Thyroid gland (tissue), 4 donors: ENCODE measurements around the gene RIF1. TPM values are rescaled to one million over a fixed set of nuclear protein-coding genes. Genes with fewer than 3 reads are reported as not detected.

Source experiments
- DNase-seq, 2 donors: peaks; one replicate each; pipeline ENCODE4 v3.0.0-alpha.2; 2019
- H3K27ac ChIP-seq, 3 donors: fragments of 200-600 bp; sonication (generic); 1 replicate in 2 of 3; 2 replicates in 1 of 3; pipeline ENCODE4 v1.5.1; 2016 to 2019; ENCODE audit warnings: mild to moderate bottlenecking in 1 of 3, moderate library complexity in 1 of 3
- H3K27me3 ChIP-seq: fragments of 200-600 bp; sonication (generic); one replicate; pipeline ENCODE4 v1.5.1; 2019
- H3K36me3 ChIP-seq, 2 donors: fragments of 200-600 bp; sonication (generic); one replicate each; pipeline ENCODE4 v1.5.1; 2016 to 2019
- H3K4me1 ChIP-seq, 2 donors: fragments of 200-600 bp; sonication (generic); one replicate each; pipeline ENCODE4 v1.5.1; 2017 to 2019
- H3K4me3 ChIP-seq, 3 donors: fragments of 200-600 bp; sonication (generic); replicated peaks in 1 of 3; 1 replicate in 2 of 3; 2 replicates in 1 of 3; pipeline ENCODE4 v1.5.1; 2016; ENCODE audit warnings: mild to moderate bottlenecking in 1 of 3
- H3K9me3 ChIP-seq: fragments of 200-600 bp; sonication (generic); one replicate; pipeline ENCODE4 v1.5.1; 2017
- CTCF ChIP-seq, 6 experiments: fragments of 200-600 bp in 3 of 6; fragments of 450-650 bp in 3 of 6; sonication (generic) in 3 of 6; IDR thresholded peaks; one replicate each; pipeline ENCODE4 v1.5.1; 2016 to 2019; ENCODE audit warnings: antibody characterized with exemption in 6 of 6, mild to moderate bottlenecking in 2 of 6, inconsistent platforms in 1 of 6, moderate library complexity in 1 of 6
- POLR2A ChIP-seq, 2 donors: fragments of 450-650 bp; IDR thresholded peaks; one replicate each; pipeline ENCODE4 v1.6.1; 2017; ENCODE audit warnings: antibody characterized with exemption in 2 of 2, mild to moderate bottlenecking in 2 of 2, moderate library complexity in 1 of 2
- WGBS, 2 donors: methylation state at CpG; one replicate each; pipeline ENCODE4 v1.1.5; 2017; 5-methylcytosine and 5-hydroxymethylcytosine counted together
- intact Hi-C: fragments of 100-400 bp; cut with DNase I; formaldehyde crosslinking; loops from one replicate; pipeline ENCODE4 v1.15.1; 2023
- total RNA-seq, 4 donors: library from RNA; depleted of rRNA; stranded (reverse); fragments of >200 nt; gene quantifications; one replicate each; pipeline ENCODE4 v1.2.3, GENCODE V29; 2016

Gene RIF1
- total RNA-seq, 4 donors from 2014 or later, result 37.1 to 54.8 (median 45.3) TPM

DNA sequence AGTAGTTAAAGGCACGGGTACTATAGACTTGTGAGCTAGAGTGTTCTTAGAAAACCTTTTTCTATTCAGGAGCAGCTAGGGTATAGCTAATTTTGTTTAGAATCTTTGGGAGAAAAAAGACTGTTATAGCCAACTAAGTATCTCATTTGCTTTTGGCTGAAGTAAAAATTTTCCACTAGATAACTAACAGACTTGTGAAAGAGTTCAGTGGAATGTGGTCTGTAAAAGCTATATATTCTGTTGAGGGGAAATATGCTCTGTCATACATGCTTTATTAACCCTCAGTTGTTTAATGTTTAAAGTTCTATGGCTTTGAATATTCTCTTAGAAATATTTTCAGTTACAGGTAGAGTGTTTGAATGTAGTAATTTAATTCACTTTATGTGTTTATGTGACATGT lies 49.7 kb downstream of the RIF1 start:
- no peak overlapping the region for H3K27ac ChIP-seq
- no peaks in the 10 kb centered on the region for H3K9me3 ChIP-seq
- TF ChIP-seq POLR2A (IDR thresholded peaks at IDR 0.05), result no peak
- no peak for TF ChIP-seq CTCF (IDR thresholded peaks at IDR 0.05)
- no peaks in the 10 kb centered on the region for H3K4me1 ChIP-seq
- no peaks in the 10 kb centered on the region for H3K27me3 ChIP-seq
- DNase-seq, result no peak
- intact Hi-C loops, result no loop called here
- peaks cover 18 to 26% of the 10 kb centered on the region in 2 donors for H3K36me3 ChIP-seq
- WGBS, 2 donors, result 80 to 82% methylated on average over 1 of the region's 1 CpG
- H3K4me3 ChIP-seq, result no peak overlapping the region

GRCh38 chr2:151465771-151466170 lies 56.1 kb downstream of the RIF1 start:
- intact Hi-C loops, result no loop called here
- 96 to 97% methylated on average over 3 of the region's 3 CpGs for WGBS, 2 donors

DNA sequence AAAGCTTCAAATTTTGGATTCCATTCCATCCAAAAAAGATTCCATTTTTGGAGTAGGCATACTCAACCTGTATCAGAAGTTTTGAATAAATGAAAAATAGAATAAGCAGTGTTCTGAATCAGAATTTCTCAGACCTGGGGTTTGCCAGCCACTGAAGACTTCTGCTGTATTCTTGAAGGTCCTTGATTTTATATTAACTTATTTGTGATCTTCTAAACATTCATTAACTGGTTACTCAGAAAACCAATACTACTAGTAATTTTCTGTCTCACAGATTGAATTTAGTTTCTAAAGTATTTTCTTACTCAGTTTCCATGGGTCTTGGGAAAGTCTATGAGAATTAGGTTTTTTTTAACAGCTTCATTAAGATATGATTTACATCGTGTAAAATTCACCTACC lies 60.9 kb downstream of the RIF1 start:
- H3K27me3 ChIP-seq, result no peaks in the 10 kb centered on the region
- no peak overlapping the region for H3K4me3 ChIP-seq
- H3K9me3 ChIP-seq, result no peaks in the 10 kb centered on the region
- H3K27ac ChIP-seq, result no peak overlapping the region
- intact Hi-C loops, result no loop called here
- WGBS, 2 donors, result 96 to 100% methylated on average over 1 of the region's 1 CpG
- DNase-seq, result no peak
- TF ChIP-seq POLR2A (IDR thresholded peaks at IDR 0.05) (no peak), CTCF (IDR thresholded peaks at IDR 0.05) (no peak)
- no peaks in the 10 kb centered on the region for H3K4me1 ChIP-seq
- H3K36me3 ChIP-seq, result peaks cover 23 to 34% of the 10 kb centered on the region in 2 donors

More at GRCh38 chr2:151465771-151466170, 56.1 kb downstream of the RIF1 start:
- H3K4me3 ChIP-seq, result no peak overlapping the region
- TF ChIP-seq CTCF (IDR thresholded peaks at IDR 0.05) (no peak), POLR2A (IDR thresholded peaks at IDR 0.05) (no peak)
- no peaks in the 10 kb centered on the region for H3K9me3 ChIP-seq
- no peak overlapping the region for H3K27ac ChIP-seq
- no peaks in the 10 kb centered on the region for H3K4me1 ChIP-seq
- no peaks in the 10 kb centered on the region for H3K27me3 ChIP-seq
- peaks cover 37 to 43% of the 10 kb centered on the region in 2 donors for H3K36me3 ChIP-seq
- DNase-seq, result no peak

DNA sequence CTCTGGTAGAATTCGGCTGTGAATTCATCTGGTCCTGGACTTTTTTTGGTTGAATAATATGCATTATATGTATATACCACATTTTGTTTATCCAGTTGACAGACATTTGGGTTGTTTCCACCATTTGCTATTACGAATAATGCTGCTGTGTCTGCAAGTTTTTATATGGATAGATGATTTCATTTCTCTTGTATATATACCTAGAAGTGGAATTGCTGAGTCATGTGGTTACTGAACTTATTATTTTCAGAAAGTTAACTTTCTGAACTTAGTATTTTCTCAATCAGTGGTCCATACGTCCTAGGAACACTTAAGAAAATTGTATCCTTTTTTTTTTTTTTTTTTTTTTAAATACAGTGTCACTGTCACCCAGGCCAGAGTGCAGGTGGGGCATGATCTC lies 63.3 kb downstream of the RIF1 start:
- no peak for DNase-seq
- Histone ChIP-seq H3K9me3 (no peaks in the 10 kb centered on the region), H3K27me3 (no peaks in the 10 kb centered on the region), H3K4me1 (no peaks in the 10 kb centered on the region), H3K36me3 (peaks cover 23 to 34% of the 10 kb centered on the region in 2 donors), H3K4me3 (no peak overlapping the region), H3K27ac (no peak overlapping the region)
- intact Hi-C loops, result no loop called here
- 91% methylated on average over 3 of the region's 3 CpGs for WGBS, 2 donors
- no peak for TF ChIP-seq CTCF (IDR thresholded peaks at IDR 0.05)
- TF ChIP-seq POLR2A (IDR thresholded peaks at IDR 0.05), result no peak

DNA sequence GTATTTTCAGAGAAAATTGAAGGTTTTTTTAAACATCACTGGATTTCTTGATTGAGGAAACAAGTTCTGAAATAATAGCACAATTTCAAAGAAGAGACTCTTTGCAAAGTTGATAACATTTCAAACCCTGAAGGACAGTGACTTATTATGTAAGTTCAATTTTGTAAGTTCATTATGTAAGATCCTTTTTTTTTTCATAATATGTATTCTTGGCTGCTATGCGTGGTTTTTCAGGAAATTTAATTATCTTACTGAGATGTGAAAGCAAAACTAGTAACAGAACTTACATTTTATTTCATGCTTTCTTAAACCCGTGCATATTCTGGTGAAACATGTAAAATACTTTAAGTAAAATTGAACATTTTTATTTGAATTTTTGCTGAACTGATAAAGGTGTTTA lies 65.4 kb downstream of the RIF1 start:
- no peak for DNase-seq
- no peaks in the 10 kb centered on the region for H3K4me1 ChIP-seq
- H3K9me3 ChIP-seq, result no peaks in the 10 kb centered on the region
- 73 to 81% methylated on average over 2 of the region's 2 CpGs for WGBS, 2 donors
- H3K4me3 ChIP-seq, result no peak overlapping the region
- H3K27me3 ChIP-seq, result no peaks in the 10 kb centered on the region
- H3K27ac ChIP-seq, result no peak overlapping the region
- intact Hi-C loops, result no loop called here
- H3K36me3 ChIP-seq, result peaks cover 9 to 16% of the 10 kb centered on the region in 2 donors
- TF ChIP-seq CTCF (IDR thresholded peaks at IDR 0.05) (no peak), POLR2A (IDR thresholded peaks at IDR 0.05) (no peak)
